ENCODE results near the gene SRP19.
A peak's percentile ranks its signal among the peaks of the same experiment; 100 is the strongest.
"Not testable (repeated sequence)": the region's sequence is repeated elsewhere in the genome, so short reads cannot be mapped to it uniquely, and the experiment has no call there.

Gene SRP19

GRCh38 chr5:112880219-112880964 lies 19.3 kb downstream of the SRP19 start:
- no peak overlapping the region for H3K27ac ChIP-seq
- no peak for TF ChIP-seq ZFX (IDR thresholded peaks at IDR 0.05)
- TF ChIP-seq, protein P1, sequence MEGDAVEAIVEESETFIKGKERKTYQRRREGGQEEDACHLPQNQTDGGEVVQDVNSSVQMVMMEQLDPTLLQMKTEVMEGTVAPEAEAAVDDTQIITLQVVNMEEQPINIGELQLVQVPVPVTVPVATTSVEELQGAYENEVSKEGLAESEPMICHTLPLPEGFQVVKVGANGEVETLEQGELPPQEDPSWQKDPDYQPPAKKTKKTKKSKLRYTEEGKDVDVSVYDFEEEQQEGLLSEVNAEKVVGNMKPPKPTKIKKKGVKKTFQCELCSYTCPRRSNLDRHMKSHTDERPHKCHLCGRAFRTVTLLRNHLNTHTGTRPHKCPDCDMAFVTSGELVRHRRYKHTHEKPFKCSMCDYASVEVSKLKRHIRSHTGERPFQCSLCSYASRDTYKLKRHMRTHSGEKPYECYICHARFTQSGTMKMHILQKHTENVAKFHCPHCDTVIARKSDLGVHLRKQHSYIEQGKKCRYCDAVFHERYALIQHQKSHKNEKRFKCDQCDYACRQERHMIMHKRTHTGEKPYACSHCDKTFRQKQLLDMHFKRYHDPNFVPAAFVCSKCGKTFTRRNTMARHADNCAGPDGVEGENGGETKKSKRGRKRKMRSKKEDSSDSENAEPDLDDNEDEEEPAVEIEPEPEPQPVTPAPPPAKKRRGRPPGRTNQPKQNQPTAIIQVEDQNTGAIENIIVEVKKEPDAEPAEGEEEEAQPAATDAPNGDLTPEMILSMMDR (conservative IDR thresholded peaks at IDR 0.05), result no peak

DNA sequence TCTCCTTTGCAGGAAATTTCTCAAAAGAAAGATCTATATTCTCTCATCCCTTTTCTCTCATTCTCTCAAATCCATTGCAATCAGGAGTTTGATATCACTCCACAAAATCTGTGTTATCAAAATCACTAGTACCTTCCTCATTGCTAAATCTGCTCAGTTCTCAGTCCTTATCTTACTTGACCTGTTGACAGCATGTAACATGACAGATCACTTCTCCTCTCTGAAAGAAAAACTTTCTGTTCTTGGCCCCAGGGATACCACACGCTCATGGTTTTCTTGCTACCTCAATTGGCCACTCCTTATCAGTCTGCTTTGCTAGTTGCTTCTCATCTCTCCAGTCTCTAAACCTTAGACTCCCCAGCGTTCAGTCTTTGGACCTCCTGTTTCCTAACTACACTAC lies 22.1 kb downstream of the SRP19 start:
- H3K27ac ChIP-seq, result no peak overlapping the region
- no peak for TF ChIP-seq ZFX (IDR thresholded peaks at IDR 0.05)
- TF ChIP-seq, protein P1 (conservative IDR thresholded peaks at IDR 0.05), result no peak

- TF ChIP-seq, protein P1 (conservative IDR thresholded peaks at IDR 0.05), result no peak
- no peak for TF ChIP-seq ZFX (IDR thresholded peaks at IDR 0.05)
- peak overlapping the region; percentile 50 for H3K27ac ChIP-seq
These were observed 23.9 kb downstream of the SRP19 start for GRCh38 chr5:112885001-112885400.

DNA sequence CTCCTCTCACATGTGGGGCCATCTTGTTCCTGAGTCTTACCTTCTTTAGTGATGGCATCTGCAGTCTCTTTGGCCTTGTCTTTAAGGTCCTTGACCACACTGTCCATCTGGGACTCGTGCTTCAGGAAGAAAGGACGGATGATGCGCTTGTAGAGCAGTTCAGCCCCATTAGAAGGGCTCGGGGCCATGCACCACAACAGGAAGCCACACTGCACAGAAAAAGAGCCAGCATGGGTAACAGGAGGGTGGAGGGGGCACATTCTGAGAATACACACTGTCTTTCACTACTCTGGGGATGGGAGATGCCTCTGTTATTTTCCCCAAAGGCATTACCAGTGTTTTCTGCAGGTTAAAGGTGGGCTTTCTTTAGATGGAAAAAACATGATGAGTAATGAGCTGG lies 25.9 kb downstream of the SRP19 start:
- no peak overlapping the region for H3K27ac ChIP-seq
- no peak for TF ChIP-seq ZFX (IDR thresholded peaks at IDR 0.05)
- TF ChIP-seq, protein P1 (conservative IDR thresholded peaks at IDR 0.05), result no peak

DNA sequence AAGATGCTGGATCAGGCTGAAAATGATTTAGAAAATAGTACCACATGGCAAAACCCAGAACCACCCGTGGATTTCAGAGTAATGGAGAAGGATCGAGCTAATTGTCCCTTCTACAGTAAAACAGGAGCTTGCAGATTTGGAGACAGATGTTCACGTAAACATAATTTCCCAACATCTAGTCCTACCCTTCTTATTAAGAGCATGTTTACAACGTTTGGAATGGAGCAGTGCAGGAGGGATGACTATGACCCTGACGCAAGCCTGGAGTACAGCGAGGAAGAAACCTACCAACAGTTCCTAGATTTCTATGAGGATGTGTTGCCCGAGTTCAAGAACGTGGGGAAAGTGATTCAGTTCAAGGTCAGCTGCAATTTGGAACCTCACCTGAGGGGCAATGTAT lies 31.0 kb downstream of the SRP19 start:
- not testable (repeated sequence) for H3K27ac ChIP-seq

DNA sequence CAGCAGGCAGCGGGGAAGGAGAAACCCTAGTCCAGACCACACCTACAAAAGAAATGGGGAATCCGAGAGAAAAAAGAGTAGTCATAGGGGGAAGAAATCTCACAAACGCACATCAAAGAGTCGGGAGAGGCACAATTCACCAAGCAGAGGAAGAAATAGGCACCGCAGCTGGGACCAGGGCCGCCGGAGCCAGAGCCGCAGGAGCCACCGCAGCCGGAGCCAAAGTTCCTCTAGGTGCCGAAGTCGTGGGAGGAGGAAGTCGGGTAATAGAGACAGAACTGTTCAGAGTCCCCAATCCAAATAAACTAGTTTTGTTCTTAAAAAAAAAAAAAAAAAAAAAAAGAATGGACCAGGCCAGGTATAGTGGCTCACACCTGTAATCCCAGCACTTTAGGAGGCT lies 31.7 kb downstream of the SRP19 start:
- H3K27ac ChIP-seq, result no peak overlapping the region
- TF ChIP-seq, protein P1 (conservative IDR thresholded peaks at IDR 0.05), result no peak
- TF ChIP-seq ZFX (IDR thresholded peaks at IDR 0.05), result no peak

GRCh38 chr5:112895682-112896081 lies 34.6 kb downstream of the SRP19 start:
- TF ChIP-seq, protein P1 (conservative IDR thresholded peaks at IDR 0.05), result no peak
- TF ChIP-seq ZFX (IDR thresholded peaks at IDR 0.05), result no peak
- H3K27ac ChIP-seq, result no peak overlapping the region

DNA sequence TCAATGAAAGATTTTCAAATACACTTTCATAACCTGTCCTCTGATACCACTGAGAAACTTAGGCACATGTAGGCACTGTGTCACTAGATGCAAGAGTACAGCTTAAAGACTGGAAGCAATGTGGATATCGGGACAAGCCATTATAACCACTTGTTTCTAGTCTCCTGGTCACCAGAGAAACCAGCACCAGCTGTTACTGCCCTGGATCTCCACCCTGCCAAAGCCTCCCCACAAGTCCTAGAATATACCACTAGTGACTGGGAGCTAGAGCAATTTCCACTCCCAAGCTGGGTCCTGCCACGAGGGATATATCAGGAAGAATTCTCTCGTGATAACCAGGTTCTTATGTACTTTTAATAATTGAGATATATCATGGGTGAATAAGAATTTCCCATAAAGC lies 41.5 kb downstream of the SRP19 start:
- no peak overlapping the region for H3K27ac ChIP-seq
- no peak for TF ChIP-seq ZFX (IDR thresholded peaks at IDR 0.05)
- TF ChIP-seq, protein P1 (conservative IDR thresholded peaks at IDR 0.05), result no peak

DNA sequence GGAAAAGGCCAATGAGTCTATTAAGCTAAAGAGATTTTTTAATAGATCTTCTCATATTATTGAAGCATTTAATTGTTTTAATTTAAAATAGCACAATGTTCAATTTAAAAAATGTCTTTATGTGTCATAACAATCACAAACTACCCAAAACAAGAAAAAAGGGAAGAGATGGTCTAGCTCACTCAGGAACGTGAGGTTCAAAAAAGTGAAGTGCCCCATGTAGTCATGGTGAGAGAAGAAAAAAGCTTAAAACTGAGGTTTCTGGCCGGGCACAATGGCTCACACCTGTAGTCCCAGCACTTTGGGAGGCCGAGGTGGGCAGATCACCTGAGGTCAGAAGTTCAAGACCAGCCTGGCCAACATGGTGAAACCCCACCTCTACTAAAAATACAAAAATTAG lies 43.9 kb downstream of the SRP19 start:
- not testable (repeated sequence) for H3K27ac ChIP-seq
